DND-41 (cell line): ENCODE results near the gene AKT1.

Experiments used
- ATAC-seq: fragments of 200-7000 bp; cut with Tn5 transposase; 3 replicates; pipeline ENCODE4 v1.9.1; 2021; ENCODE audit warnings: low read depth; ENCODE audit not compliant: insufficient read depth
- DNase-seq: peaks from one replicate; pipeline ENCODE4 v3.0.0-alpha.2; 2020
- H2AFZ ChIP-seq: 2 replicates; pipeline ENCODE4 v1.6.0; 2012; ENCODE audit warnings: low read depth, low read length
- H3K27ac ChIP-seq: 2 replicates; pipeline ENCODE4 v1.5.1; 2012; ENCODE audit warnings: low read length, inconsistent platforms
- H3K27me3 ChIP-seq: fragments of 200-600 bp; sonication (generic); 2 replicates; pipeline ENCODE4 v1.6.0; 2012; ENCODE audit warnings: low read length, mild to moderate bottlenecking, inconsistent platforms; ENCODE audit not compliant: insufficient read depth, poor library complexity
- H3K36me3 ChIP-seq: 2 replicates; pipeline ENCODE4 v1.5.1; 2012; ENCODE audit warnings: low read length, inconsistent platforms; ENCODE audit not compliant: insufficient read depth
- H3K4me1 ChIP-seq: 2 replicates; pipeline ENCODE4 v1.5.1; 2012; ENCODE audit warnings: mild to moderate bottlenecking, low read length; ENCODE audit not compliant: insufficient read depth
- H3K4me2 ChIP-seq: 2 replicates; pipeline ENCODE4 v1.6.0; 2012; ENCODE audit warnings: mild to moderate bottlenecking, moderate library complexity, low read length, inconsistent platforms; ENCODE audit not compliant: insufficient read depth
- H3K4me3 ChIP-seq, 2 experiments: fragments of 200-600 bp in 1 of 2; shearing (Covaris generic) in 1 of 2; 2 replicates each; pipeline ENCODE4 v1.5.1; 2012 to 2016; ENCODE audit warnings: inconsistent platforms in 2 of 2, low read length in 2 of 2, mild to moderate bottlenecking in 2 of 2, low read depth in 1 of 2, moderate library complexity in 1 of 2
- H3K79me2 ChIP-seq: 2 replicates; pipeline ENCODE4 v1.6.0; 2012; ENCODE audit warnings: low read length, inconsistent platforms; ENCODE audit not compliant: insufficient read depth
- H3K9ac ChIP-seq: 2 replicates; pipeline ENCODE4 v1.6.0; 2012; ENCODE audit warnings: low read depth, mild to moderate bottlenecking, inconsistent platforms, low read length, moderate library complexity
- H3K9me3 ChIP-seq: 2 replicates; pipeline ENCODE4 v1.5.1; 2012; ENCODE audit warnings: low read length, moderate library complexity, mild to moderate bottlenecking, inconsistent platforms; ENCODE audit not compliant: insufficient read depth, severe bottlenecking
- H4K20me1 ChIP-seq: 2 replicates; pipeline ENCODE4 v1.6.0; 2012; ENCODE audit warnings: low read length; ENCODE audit not compliant: insufficient read depth
- EZH2 ChIP-seq: IDR thresholded peaks from 3 replicates; pipeline ENCODE4 v1.6.1; 2012; ENCODE audit warnings: borderline replicate concordance, low read depth, mild to moderate bottlenecking, moderate library complexity, low read length, inconsistent platforms; ENCODE audit not compliant: severe bottlenecking
- TF ChIP-seq, protein P1 (sequence below): IDR thresholded peaks from 2 replicates; pipeline ENCODE4 v1.5.1; 2012; ENCODE audit warnings: borderline replicate concordance, low read length, moderate library complexity, mild to moderate bottlenecking; ENCODE audit not compliant: poor library complexity, severe bottlenecking; ENCODE audit errors: extremely low read depth

AKT1 gene

DNA sequence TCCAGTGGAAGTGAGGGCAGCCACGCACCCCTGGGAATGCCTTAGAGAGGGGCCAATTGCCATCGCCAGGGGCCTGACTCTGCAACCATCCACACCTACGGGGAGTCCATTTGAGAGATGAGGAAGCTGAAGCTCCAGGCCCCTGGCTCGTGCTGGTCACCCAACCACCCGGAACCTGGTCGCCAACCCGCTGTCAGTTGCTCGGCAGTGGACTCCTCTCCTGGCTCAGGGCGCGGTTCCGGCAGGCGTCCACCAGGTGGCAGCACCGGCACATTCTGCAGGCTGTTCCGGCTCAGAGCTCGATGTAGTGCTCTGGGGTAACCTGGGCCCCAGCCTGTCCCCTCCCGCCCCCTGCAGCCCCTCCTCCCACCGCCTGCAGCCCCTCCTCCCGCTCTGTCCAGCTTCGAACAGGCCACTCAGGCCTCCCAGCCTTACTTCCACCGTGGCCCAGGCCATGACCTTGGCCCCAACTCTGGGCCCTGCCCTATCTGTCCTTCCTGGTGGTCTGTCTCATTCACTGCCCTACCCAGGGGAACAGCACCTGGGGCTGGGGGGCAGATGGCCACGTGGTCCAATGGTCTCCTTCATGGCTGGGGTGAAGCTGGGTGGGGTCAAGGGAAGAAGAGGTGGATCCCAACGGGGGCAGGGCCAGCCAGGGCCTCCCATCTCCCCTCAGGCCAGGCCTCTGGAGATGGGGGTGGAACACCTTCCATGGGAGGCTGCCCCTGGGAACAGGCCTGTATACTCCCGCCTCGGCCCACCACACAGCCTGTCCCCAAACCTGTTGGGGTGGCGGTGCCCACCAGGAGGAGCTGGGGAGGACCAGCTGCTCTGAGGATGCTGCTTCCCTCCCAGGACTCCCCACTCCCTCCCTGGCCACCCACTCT lies 26.9 kb downstream of the AKT1 start:
- H3K4me2 ChIP-seq: peak overlapping the region; percentile 44; the same call in 1 of the 2 replicates
- ATAC-seq (peak; percentile 94), DNase-seq (peak; percentile 88)
- H3K9me3 ChIP-seq: no peaks in the 10 kb centered on the region
- peaks cover 8% of the 10 kb centered on the region for H3K4me1 ChIP-seq
- no peaks in the 10 kb centered on the region for H3K79me2 ChIP-seq
- H3K27ac ChIP-seq: peak overlapping the region; percentile 64
- H3K36me3 ChIP-seq: peaks cover 57% of the 10 kb centered on the region
- no peaks in the 10 kb centered on the region for H3K27me3 ChIP-seq
- no peak overlapping the region for H3K4me3 ChIP-seq
- peaks cover 47% of the 10 kb centered on the region for H4K20me1 ChIP-seq
- H2AFZ ChIP-seq: no peak overlapping the region
- no peak overlapping the region for H3K9ac ChIP-seq
- no peak for TF ChIP-seq EZH2
- TF ChIP-seq, protein P1, sequence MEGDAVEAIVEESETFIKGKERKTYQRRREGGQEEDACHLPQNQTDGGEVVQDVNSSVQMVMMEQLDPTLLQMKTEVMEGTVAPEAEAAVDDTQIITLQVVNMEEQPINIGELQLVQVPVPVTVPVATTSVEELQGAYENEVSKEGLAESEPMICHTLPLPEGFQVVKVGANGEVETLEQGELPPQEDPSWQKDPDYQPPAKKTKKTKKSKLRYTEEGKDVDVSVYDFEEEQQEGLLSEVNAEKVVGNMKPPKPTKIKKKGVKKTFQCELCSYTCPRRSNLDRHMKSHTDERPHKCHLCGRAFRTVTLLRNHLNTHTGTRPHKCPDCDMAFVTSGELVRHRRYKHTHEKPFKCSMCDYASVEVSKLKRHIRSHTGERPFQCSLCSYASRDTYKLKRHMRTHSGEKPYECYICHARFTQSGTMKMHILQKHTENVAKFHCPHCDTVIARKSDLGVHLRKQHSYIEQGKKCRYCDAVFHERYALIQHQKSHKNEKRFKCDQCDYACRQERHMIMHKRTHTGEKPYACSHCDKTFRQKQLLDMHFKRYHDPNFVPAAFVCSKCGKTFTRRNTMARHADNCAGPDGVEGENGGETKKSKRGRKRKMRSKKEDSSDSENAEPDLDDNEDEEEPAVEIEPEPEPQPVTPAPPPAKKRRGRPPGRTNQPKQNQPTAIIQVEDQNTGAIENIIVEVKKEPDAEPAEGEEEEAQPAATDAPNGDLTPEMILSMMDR: peak; percentile 92

DNA sequence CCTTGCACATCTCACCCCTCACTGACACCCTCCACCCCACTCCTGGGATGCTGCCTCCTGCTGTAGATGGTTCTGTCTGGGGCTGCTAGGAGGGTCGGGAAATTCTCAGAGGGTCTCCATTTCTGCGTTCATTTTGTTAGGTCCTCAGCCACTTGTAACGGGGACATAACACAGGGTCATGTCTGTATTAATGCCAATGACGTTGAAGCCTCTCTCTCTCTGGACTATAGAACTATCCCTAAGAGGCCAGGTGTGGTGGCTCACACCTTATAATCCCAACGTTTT lies 28.0 kb downstream of the AKT1 start:
- H4K20me1 ChIP-seq: peaks cover 36% of the 10 kb centered on the region
- no peaks in the 10 kb centered on the region for H3K27me3 ChIP-seq
- H3K4me1 ChIP-seq: peaks cover 8% of the 10 kb centered on the region
- H3K79me2 ChIP-seq: no peaks in the 10 kb centered on the region
- no peak overlapping the region for H3K9ac ChIP-seq
- no peak for TF ChIP-seq EZH2
- TF ChIP-seq, protein P1: no peak
- DNase-seq (no peak), ATAC-seq (no peak)
- peaks cover 46% of the 10 kb centered on the region for H3K36me3 ChIP-seq
- H3K9me3 ChIP-seq: no peaks in the 10 kb centered on the region
- no peak overlapping the region for H3K4me2 ChIP-seq
- H3K4me3 ChIP-seq: no peak overlapping the region
- no peak overlapping the region for H2AFZ ChIP-seq
- H3K27ac ChIP-seq: no peak overlapping the region

DNA sequence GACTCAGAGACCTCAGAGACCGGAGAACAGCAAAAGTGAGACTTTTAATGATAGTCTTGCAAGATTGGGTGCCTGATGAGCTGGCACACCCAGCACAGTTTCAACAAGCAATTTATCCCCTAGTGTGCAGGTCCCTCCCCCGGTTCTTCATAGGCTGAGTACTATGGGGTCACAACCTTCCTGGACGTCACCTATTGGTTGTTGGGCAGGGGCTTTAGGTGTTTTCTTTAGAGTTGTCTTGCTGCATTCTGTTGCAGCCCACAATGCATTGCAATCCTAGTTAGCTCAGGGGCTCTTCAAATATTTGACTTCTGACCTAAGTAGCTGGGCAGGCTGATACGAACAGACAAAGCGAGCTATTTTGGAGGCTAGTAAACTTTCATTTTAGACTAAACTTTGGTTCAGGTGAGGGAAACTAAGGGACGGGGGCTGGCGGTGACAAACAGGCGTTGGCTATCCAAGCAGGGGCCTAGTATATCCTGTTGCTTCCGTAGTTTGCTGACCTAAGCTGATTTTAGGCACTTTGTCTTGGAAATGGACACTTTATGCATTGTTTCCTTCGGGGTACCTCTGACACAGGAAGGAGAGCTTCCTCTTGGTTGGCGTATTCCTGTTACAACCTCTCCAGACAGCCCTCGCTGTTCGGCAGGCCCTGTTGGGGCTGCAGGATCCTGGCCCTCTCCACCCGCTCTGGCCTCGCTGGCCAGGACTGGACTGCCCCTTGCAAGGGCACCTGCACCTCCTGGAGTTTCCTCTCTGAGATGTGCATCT lies 28.5 kb downstream of the AKT1 start:
- Histone ChIP-seq H3K79me2 (no peaks in the 10 kb centered on the region), H2AFZ (no peak overlapping the region), H3K4me2 (no peak overlapping the region), H3K9me3 (no peaks in the 10 kb centered on the region), H3K9ac (no peak overlapping the region), H3K36me3 (peaks cover 42% of the 10 kb centered on the region), H3K27ac (no peak overlapping the region), H3K4me1 (peaks cover 8% of the 10 kb centered on the region), H3K27me3 (no peaks in the 10 kb centered on the region), H3K4me3 (no peak overlapping the region), H4K20me1 (peaks cover 32% of the 10 kb centered on the region)
- no peak for DNase-seq
- TF ChIP-seq, protein P1: no peak
- TF ChIP-seq EZH2: no peak
- no peak for ATAC-seq
